ENCODE measurements around the gene TM7SF2.

TM7SF2 gene

DNA sequence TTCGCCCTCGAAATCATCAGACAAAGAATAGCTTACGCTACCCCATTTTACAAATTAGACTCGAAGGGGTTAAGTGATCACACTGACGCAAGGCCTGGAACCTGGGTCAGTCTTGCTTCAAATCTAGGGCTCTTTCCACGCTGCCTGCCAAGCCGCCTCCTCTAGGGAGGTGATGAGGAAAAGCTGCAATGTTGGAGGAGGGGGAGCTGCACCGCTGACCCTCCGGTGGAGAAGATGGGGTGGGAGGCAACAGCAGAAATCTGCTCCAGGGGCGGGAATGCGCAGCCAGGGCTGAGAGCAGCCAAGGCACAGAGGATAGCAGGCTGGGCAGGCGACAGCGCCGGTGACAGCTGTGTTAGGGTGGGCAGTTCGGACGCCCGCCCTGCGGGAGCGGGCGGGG, 22.1 kb downstream of the TM7SF2 start:
- TF ChIP-seq, protein P1, sequence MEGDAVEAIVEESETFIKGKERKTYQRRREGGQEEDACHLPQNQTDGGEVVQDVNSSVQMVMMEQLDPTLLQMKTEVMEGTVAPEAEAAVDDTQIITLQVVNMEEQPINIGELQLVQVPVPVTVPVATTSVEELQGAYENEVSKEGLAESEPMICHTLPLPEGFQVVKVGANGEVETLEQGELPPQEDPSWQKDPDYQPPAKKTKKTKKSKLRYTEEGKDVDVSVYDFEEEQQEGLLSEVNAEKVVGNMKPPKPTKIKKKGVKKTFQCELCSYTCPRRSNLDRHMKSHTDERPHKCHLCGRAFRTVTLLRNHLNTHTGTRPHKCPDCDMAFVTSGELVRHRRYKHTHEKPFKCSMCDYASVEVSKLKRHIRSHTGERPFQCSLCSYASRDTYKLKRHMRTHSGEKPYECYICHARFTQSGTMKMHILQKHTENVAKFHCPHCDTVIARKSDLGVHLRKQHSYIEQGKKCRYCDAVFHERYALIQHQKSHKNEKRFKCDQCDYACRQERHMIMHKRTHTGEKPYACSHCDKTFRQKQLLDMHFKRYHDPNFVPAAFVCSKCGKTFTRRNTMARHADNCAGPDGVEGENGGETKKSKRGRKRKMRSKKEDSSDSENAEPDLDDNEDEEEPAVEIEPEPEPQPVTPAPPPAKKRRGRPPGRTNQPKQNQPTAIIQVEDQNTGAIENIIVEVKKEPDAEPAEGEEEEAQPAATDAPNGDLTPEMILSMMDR (conservative IDR thresholded peaks at IDR 0.05; ENCODE audit: low read depth, low read length): no peak
- peak; percentile 52 for DNase-seq (ENCODE audit: low read depth)
- peak overlapping the region; percentile 93 for H3K4me3 ChIP-seq (ENCODE audit: low read depth, low read length)

DNA sequence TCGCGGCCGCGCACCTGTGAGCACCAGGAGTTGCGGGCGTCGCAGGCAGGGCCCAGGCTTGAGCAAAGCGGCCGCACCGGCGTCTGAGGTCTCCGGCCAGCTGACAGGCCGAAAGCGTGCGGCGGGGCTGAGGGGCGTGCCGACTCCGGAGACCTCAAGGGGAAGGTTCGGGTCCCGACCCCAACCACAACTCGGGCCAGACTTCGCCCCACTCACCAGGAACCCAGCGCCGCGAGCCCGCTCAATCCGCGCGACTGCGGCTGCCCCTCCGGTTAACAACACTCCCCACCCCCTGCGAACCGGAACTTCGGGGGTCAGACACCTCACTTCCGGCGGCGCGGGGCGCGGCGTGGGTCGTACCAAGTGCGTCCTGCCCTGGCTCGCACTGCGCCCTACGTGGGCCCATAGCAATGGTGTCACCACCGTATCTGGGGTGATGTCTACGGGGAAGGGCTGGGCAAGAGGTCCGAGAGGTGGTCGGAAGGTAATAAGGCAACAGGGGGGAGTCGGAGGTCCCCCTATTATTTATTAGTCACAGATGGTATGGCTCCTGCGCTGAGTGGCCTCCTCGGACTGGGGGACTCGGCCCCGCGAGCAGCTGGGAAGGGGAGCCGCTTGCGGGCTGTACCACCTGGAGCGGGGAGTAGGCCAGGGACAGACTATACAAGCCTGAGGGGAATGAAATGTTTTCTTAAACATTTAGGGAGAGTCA, 22.7 kb downstream of the TM7SF2 start, which contains the start of gene SYVN1:
SYVN1 (minus strand) TSS at position 280 of the 712 bp plus-strand sequence. CDS start 918 bp downstream, outside the sequence.
- TF ChIP-seq, protein P1 (conservative IDR thresholded peaks at IDR 0.05; ENCODE audit: low read depth, low read length): no peak
- peak within 1 kb of the TSS; percentile 93 for H3K4me3 ChIP-seq (ENCODE audit: low read depth, low read length)
- DNase-seq (ENCODE audit: low read depth): peak; percentile 86

DNA sequence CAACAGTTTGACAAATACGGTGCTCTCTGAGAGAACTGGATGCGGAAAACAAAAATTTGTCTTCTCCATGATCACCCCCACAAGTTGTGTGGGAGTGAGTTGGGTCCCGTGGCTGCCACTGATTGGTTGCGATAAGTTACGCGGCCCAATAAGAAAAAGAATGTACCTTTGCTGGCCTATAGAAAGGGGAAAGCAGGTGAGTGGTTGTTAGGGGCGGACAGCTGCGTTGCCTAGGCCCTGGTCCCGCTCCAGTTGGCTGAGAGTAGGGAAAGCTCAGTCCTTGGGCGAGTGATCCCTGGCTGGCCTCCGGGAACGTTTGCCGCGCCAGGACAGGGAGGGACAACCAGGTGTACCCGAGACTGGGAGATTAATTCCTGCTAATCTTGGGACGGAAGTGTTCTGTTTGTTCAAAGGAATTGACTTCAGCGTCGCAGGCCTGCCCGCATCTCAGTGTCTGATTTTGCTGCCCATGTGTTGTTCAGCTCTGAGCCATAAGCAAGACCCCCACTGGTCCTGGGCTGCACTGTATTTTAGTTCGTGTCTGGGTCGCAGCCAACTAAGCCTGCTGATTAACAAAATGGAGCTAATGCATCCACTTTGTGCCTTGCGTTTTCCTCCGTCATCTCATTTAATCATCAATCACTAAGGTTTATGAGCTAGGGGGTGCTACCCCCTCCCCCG, 23.4 kb downstream of the TM7SF2 start:
- peak; percentile 98 for DNase-seq (ENCODE audit: low read depth)
- TF ChIP-seq, protein P1 (conservative IDR thresholded peaks at IDR 0.05; ENCODE audit: low read depth, low read length): no peak
- H3K4me3 ChIP-seq (ENCODE audit: low read depth, low read length): peak overlapping the region; percentile 93

DNA sequence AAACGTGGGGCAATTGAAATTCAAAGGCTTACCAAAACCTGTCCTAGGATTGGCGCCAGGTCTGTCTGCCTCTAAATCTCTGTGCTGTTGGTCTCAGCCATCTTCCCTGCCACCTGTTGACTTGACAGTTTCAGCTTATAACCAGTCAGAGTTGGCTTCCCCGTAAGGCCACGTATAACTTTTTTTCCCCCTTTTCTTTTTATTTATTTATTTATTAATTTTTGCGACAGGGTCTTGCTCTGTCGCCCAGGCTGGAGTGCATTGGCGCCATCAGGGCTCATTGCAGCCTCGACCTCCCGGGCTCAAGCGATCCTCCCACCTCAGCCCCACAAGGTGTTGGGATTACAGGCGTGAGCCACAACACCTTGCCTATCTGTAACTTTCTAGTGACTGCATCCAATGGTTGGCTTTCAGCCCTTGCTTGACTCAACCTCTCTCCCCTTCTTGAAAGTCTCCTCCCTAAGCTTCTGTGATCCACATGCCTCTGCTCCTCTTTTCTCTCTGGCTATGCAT, 24.0 kb downstream of the TM7SF2 start:
- H3K4me3 ChIP-seq (ENCODE audit: low read depth, low read length): peak overlapping the region; percentile 93
- DNase-seq (ENCODE audit: low read depth): no peak
- TF ChIP-seq, protein P1 (conservative IDR thresholded peaks at IDR 0.05; ENCODE audit: low read depth, low read length): no peak

DNA sequence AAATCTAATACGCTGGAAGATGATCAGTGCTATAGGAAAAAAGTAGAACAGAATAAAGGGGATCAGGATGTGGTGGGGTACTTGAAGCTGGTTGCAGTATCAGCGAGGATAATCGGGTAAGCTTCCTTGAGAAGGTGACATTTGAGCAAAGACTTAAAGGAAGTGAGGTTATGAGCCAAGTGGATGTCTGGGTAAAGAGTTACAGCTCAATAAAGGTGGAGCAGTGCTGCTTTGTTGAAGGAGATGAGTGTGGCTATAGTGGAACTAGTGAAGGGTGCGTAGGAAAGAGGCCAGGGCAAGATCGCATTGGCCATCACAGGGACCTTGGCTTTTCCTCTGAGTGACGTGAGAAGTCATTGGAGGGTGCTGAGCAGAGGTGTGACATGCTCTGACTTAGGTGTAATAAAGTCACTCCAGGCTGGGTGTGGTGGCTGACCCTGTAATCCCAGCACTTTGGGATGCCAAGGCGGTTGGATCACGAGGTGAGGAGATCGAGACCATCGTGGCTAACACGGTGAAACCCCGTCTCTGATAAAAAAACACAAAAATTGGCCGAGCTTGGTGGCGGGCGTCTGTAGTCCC, 24.9 kb downstream of the TM7SF2 start:
- H3K4me3 ChIP-seq (ENCODE audit: low read depth, low read length): no peak overlapping the region
- TF ChIP-seq, protein P1 (conservative IDR thresholded peaks at IDR 0.05; ENCODE audit: low read depth, low read length): no peak
- DNase-seq (ENCODE audit: low read depth): no peak

DNA sequence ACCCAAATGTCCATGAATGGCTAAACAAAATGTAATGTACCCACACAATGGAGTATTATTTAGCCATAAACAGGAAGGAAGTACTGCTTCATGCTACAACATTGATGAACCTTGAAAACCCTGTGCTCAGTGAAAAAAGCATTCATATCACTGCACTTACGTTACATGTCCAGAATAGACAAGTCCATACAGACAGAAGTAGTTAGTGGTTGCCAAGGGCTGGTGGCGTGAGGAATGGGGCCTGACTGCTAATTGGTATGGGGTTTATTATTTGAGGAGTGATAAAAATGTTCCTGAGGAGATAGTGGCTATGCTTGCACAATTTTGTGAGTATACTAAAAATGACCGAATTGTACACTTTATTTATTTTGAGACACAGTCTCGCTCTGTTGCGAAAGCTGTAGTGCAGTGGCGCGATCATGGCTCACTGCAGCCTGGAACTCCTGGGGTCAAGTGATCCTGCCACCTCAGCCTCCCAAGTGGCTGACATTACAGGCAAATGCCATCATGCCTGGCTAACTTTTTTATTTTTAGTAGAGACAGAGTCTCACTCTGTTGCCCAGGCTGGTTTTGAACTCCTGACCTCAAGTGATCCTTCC, 30.3 kb downstream of the TM7SF2 start:
- TF ChIP-seq, protein P1 (conservative IDR thresholded peaks at IDR 0.05; ENCODE audit: low read depth, low read length): no peak
- H3K4me3 ChIP-seq (ENCODE audit: low read depth, low read length): no peak overlapping the region
- DNase-seq (ENCODE audit: low read depth): no peak
